Thyroid gland (tissue), 4 donors: ENCODE data around the gene JAKMIP1. TPM values are rescaled to one million over a fixed set of nuclear protein-coding genes. Genes with fewer than 3 reads are reported as not detected.
A peak's percentile ranks its signal among the peaks of the same experiment; 100 is the strongest.

Source experiments
- DNase-seq, 2 donors: peaks; one replicate each; pipeline ENCODE4 v3.0.0-alpha.2; 2019
- H3K27ac ChIP-seq, 3 donors: fragments of 200-600 bp; sonication (generic); 1 replicate in 2 of 3; 2 replicates in 1 of 3; pipeline ENCODE4 v1.5.1; 2016 to 2019; ENCODE audit warnings: mild to moderate bottlenecking in 1 of 3, moderate library complexity in 1 of 3
- H3K27me3 ChIP-seq: fragments of 200-600 bp; sonication (generic); one replicate; pipeline ENCODE4 v1.5.1; 2019
- H3K36me3 ChIP-seq, 2 donors: fragments of 200-600 bp; sonication (generic); one replicate each; pipeline ENCODE4 v1.5.1; 2016 to 2019
- H3K4me1 ChIP-seq, 2 donors: fragments of 200-600 bp; sonication (generic); one replicate each; pipeline ENCODE4 v1.5.1; 2017 to 2019
- H3K4me3 ChIP-seq, 3 donors: fragments of 200-600 bp; sonication (generic); replicated peaks in 1 of 3; 1 replicate in 2 of 3; 2 replicates in 1 of 3; pipeline ENCODE4 v1.5.1; 2016; ENCODE audit warnings: mild to moderate bottlenecking in 1 of 3
- H3K9me3 ChIP-seq: fragments of 200-600 bp; sonication (generic); one replicate; pipeline ENCODE4 v1.5.1; 2017
- CTCF ChIP-seq, 6 experiments: fragments of 200-600 bp in 3 of 6; fragments of 450-650 bp in 3 of 6; sonication (generic) in 3 of 6; IDR thresholded peaks; one replicate each; pipeline ENCODE4 v1.5.1; 2016 to 2019; ENCODE audit warnings: antibody characterized with exemption in 6 of 6, mild to moderate bottlenecking in 2 of 6, inconsistent platforms in 1 of 6, moderate library complexity in 1 of 6
- POLR2A ChIP-seq, 2 donors: fragments of 450-650 bp; IDR thresholded peaks; one replicate each; pipeline ENCODE4 v1.6.1; 2017; ENCODE audit warnings: antibody characterized with exemption in 2 of 2, mild to moderate bottlenecking in 2 of 2, moderate library complexity in 1 of 2
- WGBS, 2 donors: methylation state at CpG; one replicate each; pipeline ENCODE4 v1.1.5; 2017; 5-methylcytosine and 5-hydroxymethylcytosine counted together
- intact Hi-C: fragments of 100-400 bp; cut with DNase I; formaldehyde crosslinking; loops from one replicate; pipeline ENCODE4 v1.15.1; 2023
- total RNA-seq, 4 donors: library from RNA; depleted of rRNA; stranded (reverse); fragments of >200 nt; gene quantifications; one replicate each; pipeline ENCODE4 v1.2.3, GENCODE V29; 2016

The JAKMIP1 gene
- total RNA-seq, 4 donors from 2014 or later, result 0.67 to 1.9 (median 1.1) TPM

- no peak for TF ChIP-seq CTCF (IDR thresholded peaks at IDR 0.05)
- TF ChIP-seq POLR2A (IDR thresholded peaks at IDR 0.05), result no peak
- DNase-seq, result no peak
- Histone ChIP-seq H3K27me3 (peaks cover 4% of the 10 kb centered on the region), H3K36me3 (no peaks in the 10 kb centered on the region), H3K9me3 (no peaks in the 10 kb centered on the region), H3K4me3 (no peak overlapping the region), H3K4me1 (no peaks in the 10 kb centered on the region), H3K27ac (no peak overlapping the region)
- 51 to 55% methylated on average over 3 of the region's 3 CpGs for WGBS, 2 donors
- intact Hi-C loops, result no loop called here
These were observed 219.8 kb downstream of the JAKMIP1 start for GRCh38 chr4:5980436-5981155.

DNA sequence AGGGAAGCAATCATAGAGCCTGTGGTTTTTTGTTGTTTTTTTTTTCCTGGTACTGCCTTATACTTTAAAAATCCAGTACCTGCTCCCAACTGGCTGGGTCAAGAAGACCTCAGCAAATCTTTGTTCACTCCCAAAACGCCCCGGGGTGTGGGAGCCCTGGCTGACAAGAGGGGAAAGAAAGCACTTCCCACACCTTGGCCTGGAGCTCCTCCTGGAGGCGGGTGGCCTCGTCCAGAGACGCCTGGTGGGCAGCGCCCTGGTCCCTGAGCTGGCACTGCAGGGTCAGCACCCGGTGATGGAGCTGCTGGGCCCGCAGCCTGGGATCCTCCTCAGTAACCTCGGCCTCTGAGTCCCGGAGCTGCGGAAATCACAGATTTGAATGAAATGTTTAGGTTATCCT, 220.4 kb downstream of the JAKMIP1 start:
- intact Hi-C loops, result no loop called here
- DNase-seq, result peak; percentile 10 to 29
- H3K27ac ChIP-seq, result no peak overlapping the region
- no peaks in the 10 kb centered on the region for H3K4me1 ChIP-seq
- peaks cover 4% of the 10 kb centered on the region for H3K27me3 ChIP-seq
- TF ChIP-seq POLR2A (IDR thresholded peaks at IDR 0.05), result no peak
- TF ChIP-seq CTCF (IDR thresholded peaks at IDR 0.05), result peak in 3 of 6 experiments; percentile 20 to 41 (median 38)
- 21 to 28% methylated on average over 11 of the region's 11 CpGs for WGBS, 2 donors
- H3K9me3 ChIP-seq, result no peaks in the 10 kb centered on the region
- no peaks in the 10 kb centered on the region for H3K36me3 ChIP-seq
- H3K4me3 ChIP-seq, result no peak overlapping the region

DNA sequence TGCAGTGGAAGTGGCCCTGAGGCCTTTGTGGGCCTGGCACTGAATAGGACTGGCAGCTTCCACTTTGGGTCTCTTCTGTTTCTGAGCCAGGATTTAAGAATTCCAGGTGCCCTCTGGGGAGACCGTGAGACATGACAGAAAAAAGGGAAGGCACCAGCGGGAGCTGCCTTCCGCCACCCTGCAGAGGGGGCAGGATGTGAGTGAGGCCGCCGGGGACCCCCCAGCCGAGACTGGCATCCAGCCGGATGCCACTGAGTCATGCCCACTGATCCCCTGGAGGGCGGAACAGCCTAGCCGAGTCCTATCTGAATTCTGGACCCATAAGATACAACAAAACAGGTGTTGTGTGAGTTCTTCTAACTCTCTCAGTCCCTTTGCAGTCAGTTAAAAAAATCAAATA, 223.4 kb downstream of the JAKMIP1 start:
- DNase-seq, result no peak

GRCh38 chr4:5976431-5976830, 223.9 kb downstream of the JAKMIP1 start:
- DNase-seq, result no peak
- Histone ChIP-seq H3K27ac (no peak overlapping the region), H3K4me1 (no peaks in the 10 kb centered on the region), H3K4me3 (no peak overlapping the region), H3K36me3 (no peaks in the 10 kb centered on the region), H3K27me3 (peaks cover 4% of the 10 kb centered on the region), H3K9me3 (no peaks in the 10 kb centered on the region)
- intact Hi-C loops, result no loop called here
- no peak for TF ChIP-seq CTCF (IDR thresholded peaks at IDR 0.05)
- TF ChIP-seq POLR2A (IDR thresholded peaks at IDR 0.05), result no peak
- WGBS, 2 donors, result 86 to 93% methylated on average over 5 to 6 of the region's 6 CpGs

More for the DNA sequence above, 223.4 kb downstream of the JAKMIP1 start:
- intact Hi-C loops, result no loop called here
- Histone ChIP-seq H3K27ac (no peak overlapping the region), H3K9me3 (no peaks in the 10 kb centered on the region), H3K4me3 (no peak overlapping the region), H3K36me3 (no peaks in the 10 kb centered on the region), H3K27me3 (peaks cover 4% of the 10 kb centered on the region), H3K4me1 (no peaks in the 10 kb centered on the region)
- TF ChIP-seq POLR2A (IDR thresholded peaks at IDR 0.05) (no peak), CTCF (IDR thresholded peaks at IDR 0.05) (no peak)
- 79 to 81% methylated on average over 9 of the region's 9 CpGs for WGBS, 2 donors

Other genes starting within 250 kb of the JAKMIP1 start
- gene C4orf50, start 182.1 kb downstream of the JAKMIP1 start, total RNA-seq, result under 1 TPM in 3 of 4 donors, not detected in 1; 0.11 to 0.15 (median 0.13) TPM
- 100 to 1,000 TPM; 124 to 174 (median 132) TPM for gene WFS1, start 69.3 kb upstream of the JAKMIP1 start, total RNA-seq